Sigmoid colon (tissue), 3 donors: ENCODE measurements around the gene CEACAM5.

Experiments
- CTCF ChIP-seq, 4 experiments: fragments of 450-650 bp in 3 of 4; fragments of 200-600 bp in 1 of 4; IDR thresholded peaks; one replicate each; pipeline ENCODE4 v1.5.1; 2016 to 2019; ENCODE audit warnings: antibody characterized with exemption in 4 of 4, mild to moderate bottlenecking in 3 of 4, moderate library complexity in 2 of 4
- POLR2A ChIP-seq, 2 donors: fragments of 450-650 bp; IDR thresholded peaks; one replicate each; pipeline ENCODE4 v1.6.1; 2016; ENCODE audit warnings: antibody characterized with exemption in 2 of 2, mild to moderate bottlenecking in 2 of 2, moderate library complexity in 2 of 2

- no peak for TF ChIP-seq POLR2A (IDR thresholded peaks at IDR 0.05)
- no peak for TF ChIP-seq CTCF (IDR thresholded peaks at IDR 0.05)
These were observed 2.8 kb upstream of the CEACAM5 start for GRCh38 chr19:41705393-41706174.
